Panc1 (cell line): Measurements from ENCODE around the gene DCST2. TPM values are rescaled to one million over a fixed set of nuclear protein-coding genes. Genes with fewer than 3 reads are reported as not detected.
A peak's percentile ranks its signal among the peaks of the same experiment; 100 is the strongest.

ENCODE experiments used
- ATAC-seq: fragments of 200-7000 bp; cut with Tn5 transposase; 2 replicates; pipeline ENCODE4 v1.9.1; 2020; ENCODE audit warnings: mild to moderate bottlenecking, moderate library complexity
- BruUV-seq: library from RNA; stranded (reverse); fragments of 400-500 nt; replicated peaks from 2 replicates; lab custom pipeline; 2021; lab: Mats Ljungman, UMichigan
- CTCF ChIA-PET: fragments of 300-600 bp; sonication (Branson Sonifier 250); formaldehyde crosslinking; loops from one replicate; lab custom pipeline; 2022; ENCODE audit warnings: antibody characterized with exemption; lab: Charles Lee
- POLR2A ChIA-PET: fragments of 300-600 bp; sonication (Branson Sonifier 250); formaldehyde crosslinking; loops from one replicate; lab custom pipeline; 2022; ENCODE audit warnings: antibody characterized with exemption; lab: Charles Lee
- DNase-seq: peaks from one replicate; pipeline ENCODE4 v3.0.0-alpha.2; 2010; ENCODE audit warnings: low read depth, low spot score
- H3K27ac ChIP-seq: 2 replicates; pipeline ENCODE4 v1.5.1; 2011; ENCODE audit warnings: mild to moderate bottlenecking, low read length, inconsistent platforms
- H3K27me3 ChIP-seq: fragments of 200-500 bp; sonication (Bioruptor generic); 2 replicates; pipeline ENCODE4 v1.6.0; 2014; ENCODE audit warnings: low read length, inconsistent platforms; ENCODE audit not compliant: control insufficient read depth, insufficient read depth
- H3K36me3 ChIP-seq: fragments of 200-500 bp; sonication (Bioruptor generic); 2 replicates; pipeline ENCODE4 v1.5.1; 2014; ENCODE audit warnings: inconsistent platforms, mild to moderate bottlenecking, low read length, moderate library complexity; ENCODE audit not compliant: control insufficient read depth, insufficient read depth
- H3K4me1 ChIP-seq: 2 replicates; pipeline ENCODE4 v1.5.1; 2011; ENCODE audit warnings: inconsistent platforms, mild to moderate bottlenecking, low read length, moderate library complexity; ENCODE audit not compliant: control insufficient read depth, insufficient read depth
- H3K4me3 ChIP-seq, 2 experiments: 2 replicates each; pipeline ENCODE4 v1.5.1; 2011 to 2012; ENCODE audit warnings: low read depth in 2 of 2, low read length in 2 of 2, mild to moderate bottlenecking in 2 of 2, inconsistent platforms in 1 of 2, moderate library complexity in 1 of 2
- H3K9me3 ChIP-seq: fragments of 200-500 bp; sonication (Bioruptor generic); 2 replicates; pipeline ENCODE4 v1.5.1; 2014; ENCODE audit warnings: low read depth, mild to moderate bottlenecking, inconsistent platforms, low read length, moderate library complexity; ENCODE audit not compliant: control insufficient read depth, insufficient read depth
- CTCF ChIP-seq: fragments of 450-650 bp; IDR thresholded peaks from 2 replicates; pipeline ENCODE4 v1.5.1; 2017; ENCODE audit warnings: mild to moderate bottlenecking
- POLR2AphosphoS5 ChIP-seq: IDR thresholded peaks from 2 replicates; pipeline ENCODE4 v1.6.1; 2012; ENCODE audit warnings: mild to moderate bottlenecking, low read depth, low read length, moderate library complexity
- REST ChIP-seq, 2 experiments: IDR thresholded peaks; 2 replicates each; pipeline ENCODE4 v1.6.1; 2011 to 2012; ENCODE audit warnings: low read depth in 2 of 2, control low read depth in 1 of 2, low read length in 1 of 2, mild to moderate bottlenecking in 1 of 2, moderate library complexity in 1 of 2; ENCODE audit not compliant: insufficient read depth in 1 of 2
- SIN3A ChIP-seq: IDR thresholded peaks from 2 replicates; pipeline ENCODE4 v1.6.1; 2012; ENCODE audit warnings: low read depth, mild to moderate bottlenecking, low read length, moderate library complexity, borderline replicate concordance; ENCODE audit not compliant: insufficient read depth
- TCF7L2 ChIP-seq: IDR thresholded peaks from 2 replicates; pipeline ENCODE4 v1.6.1; 2011; ENCODE audit warnings: mild to moderate bottlenecking, low read depth, low read length, inconsistent platforms
- in situ Hi-C: cut with HindIII; loops from 2 replicates; pipeline ENCODE4 v1.10.0; 2016; ENCODE audit warnings: low sequenced_read_pairs, low pct_unique_long_range_greater_than_20kb
- intact Hi-C: fragments of 100-400 bp; cut with micrococcal nuclease; formaldehyde crosslinking; loops from one replicate; pipeline ENCODE4 v1.10.0; 2022; ENCODE audit not compliant: unreplicated experiment
- total RNA-seq: library from RNA; stranded (reverse); gene quantifications from one replicate; pipeline ENCODE4 v1.2.1, GENCODE V29; 2021; ENCODE audit not compliant: unreplicated experiment

The DCST2 gene
- total RNA-seq, 1 experiment from 2014 or later: 0.13 TPM

- Histone ChIP-seq H3K9me3 (no peaks in the 10 kb centered on the region), H3K27ac (no peak overlapping the region), H3K27me3 (peaks cover 9% of the 10 kb centered on the region), H3K36me3 (no peaks in the 10 kb centered on the region; the same call in 1 of the 2 replicates), H3K4me3 (peak overlapping the region; percentile 33 to 53), H3K4me1 (peaks cover 17% of the 10 kb centered on the region)
- TF ChIP-seq CTCF: no peak
- no peak for TF ChIP-seq REST (IDR thresholded peaks at IDR 0.05; ENCODE audit: insufficient read depth in 1 of 2, low read depth in 2 of 2, low read length in 1 of 2)
- TF ChIP-seq TCF7L2: peak; percentile 58; the same call in 1 of the 2 replicates
- no peak for TF ChIP-seq POLR2AphosphoS5
- intact Hi-C loops: no loop called here
- DNase-seq (no peak), ATAC-seq (no peak)
- in situ Hi-C loops: no loop called here
- ChIA-PET POLR2A (no interaction called here), CTCF (no interaction called here)
- no TSS peak for BruUV-seq
These were observed 47.0 kb upstream of the DCST2 start for GRCh38 chr1:155080312-155081228.

GRCh38 chr1:155079487-155080311 lies 46.1 kb upstream of the DCST2 start:
- H3K4me3 ChIP-seq: peak overlapping the region; percentile 33 to 53
- intact Hi-C loops: no loop called here
- H3K9me3 ChIP-seq: no peaks in the 10 kb centered on the region
- H3K27me3 ChIP-seq: peaks cover 9% of the 10 kb centered on the region
- H3K27ac ChIP-seq: no peak overlapping the region
- no peak for TF ChIP-seq TCF7L2
- TF ChIP-seq POLR2AphosphoS5: no peak
- no peak for TF ChIP-seq SIN3A
- TF ChIP-seq REST (IDR thresholded peaks at IDR 0.05; ENCODE audit: insufficient read depth in 1 of 2, low read depth in 2 of 2, low read length in 1 of 2): no peak
- TF ChIP-seq CTCF: no peak
- ATAC-seq (peak; percentile 33), DNase-seq (no peak)
- no TSS peak for BruUV-seq
- in situ Hi-C loops: no loop called here
- CTCF ChIA-PET: no interaction called here
- H3K36me3 ChIP-seq: no peaks in the 10 kb centered on the region; the same call in 1 of the 2 replicates
- POLR2A ChIA-PET: interaction anchor here (0.5 kb wide), 1 partner anchor 63 kb away, joined by 5 read pairs; no protein-coding TSS in a partner anchor
- H3K4me1 ChIP-seq: peaks cover 17% of the 10 kb centered on the region
